ENCODE data around the gene HS3ST5.

HS3ST5 gene

DNA sequence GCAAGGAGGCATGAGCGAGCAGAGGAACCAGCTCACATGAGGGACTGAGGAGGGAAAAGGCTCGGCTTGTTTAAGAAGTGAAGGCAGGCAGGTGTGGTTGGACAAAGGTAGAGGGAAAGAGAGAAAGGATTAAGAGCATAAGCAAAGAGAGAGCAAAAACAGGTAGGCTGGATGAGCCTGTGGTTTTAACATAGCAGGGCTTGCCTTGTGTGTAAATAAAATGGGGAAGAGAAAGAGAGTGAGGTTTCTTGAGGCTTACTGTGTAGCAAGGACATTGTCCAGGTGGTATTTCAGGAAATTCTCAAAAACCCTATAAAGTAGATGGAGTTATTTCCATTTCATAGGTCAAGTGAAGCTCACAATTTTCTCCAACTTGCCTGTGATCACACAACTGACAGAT lies 278.0 kb downstream of the HS3ST5 start:
- TF ChIP-seq FOXP2 (optimal IDR thresholded peaks at IDR 0.05; ENCODE audit: borderline replicate concordance, extremely low read depth, extremely low read length, insufficient read depth) = no peak
- TF ChIP-seq POLR2AphosphoS5 (IDR thresholded peaks at IDR 0.05; ENCODE audit: low read depth, low read length) = no peak
- TF ChIP-seq REST (IDR thresholded peaks at IDR 0.05; ENCODE audit: insufficient read depth in 1 of 2, low read depth in 2 of 2, low read length in 2 of 2) = no peak
- TF ChIP-seq TAF1 (IDR thresholded peaks at IDR 0.05; ENCODE audit: borderline replicate concordance, insufficient read depth, low read length) = no peak
- no peak for TF ChIP-seq SIN3A (IDR thresholded peaks at IDR 0.05; ENCODE audit: borderline replicate concordance, insufficient read depth, low read length)

DNA sequence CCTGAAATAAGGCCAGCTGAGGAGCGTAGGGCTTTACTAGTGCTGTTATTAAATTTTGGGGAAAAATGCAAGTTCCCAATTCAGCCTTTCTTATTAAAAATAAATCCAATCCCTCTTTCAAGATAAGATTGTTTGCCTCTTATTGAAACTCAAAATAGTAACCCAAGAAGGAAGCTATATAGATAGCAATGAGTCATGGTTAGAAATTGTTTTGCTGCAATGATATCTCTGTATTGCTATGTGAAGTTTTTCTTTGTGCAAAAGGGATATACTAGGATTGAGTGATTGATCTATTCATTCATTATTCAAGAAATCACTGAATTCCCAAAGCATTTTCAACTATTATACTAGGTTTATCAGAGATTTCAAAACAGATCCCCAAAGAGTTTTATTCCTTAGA lies 278.9 kb downstream of the HS3ST5 start:
- TF ChIP-seq SIN3A (IDR thresholded peaks at IDR 0.05; ENCODE audit: borderline replicate concordance, insufficient read depth, low read length) = no peak
- TF ChIP-seq REST (IDR thresholded peaks at IDR 0.05; ENCODE audit: insufficient read depth in 1 of 2, low read depth in 2 of 2, low read length in 2 of 2) = no peak
- no peak for TF ChIP-seq POLR2AphosphoS5 (IDR thresholded peaks at IDR 0.05; ENCODE audit: low read depth, low read length)
- no peak for TF ChIP-seq FOXP2 (optimal IDR thresholded peaks at IDR 0.05; ENCODE audit: borderline replicate concordance, extremely low read depth, extremely low read length, insufficient read depth)
- no peak for TF ChIP-seq TAF1 (IDR thresholded peaks at IDR 0.05; ENCODE audit: borderline replicate concordance, insufficient read depth, low read length)

DNA sequence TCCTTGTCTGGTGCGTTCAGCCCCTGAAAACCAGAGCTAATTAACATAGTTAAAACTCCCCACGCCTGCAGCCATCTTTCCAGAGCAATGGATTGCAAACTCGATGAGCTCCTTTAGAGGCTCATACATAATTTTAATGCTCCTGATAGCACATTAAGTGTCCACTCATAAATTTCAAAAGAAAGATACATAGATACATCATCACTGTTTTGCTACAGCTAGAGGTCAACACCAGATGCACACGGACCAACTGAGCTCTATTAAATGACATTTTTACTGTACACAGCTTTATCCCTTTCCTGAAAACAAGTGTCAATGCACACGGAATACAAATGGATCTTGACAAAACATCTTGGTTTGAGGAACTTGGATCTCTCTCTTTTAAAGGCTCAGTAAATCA lies 280.6 kb downstream of the HS3ST5 start:
- TF ChIP-seq POLR2AphosphoS5 (IDR thresholded peaks at IDR 0.05; ENCODE audit: low read depth, low read length) (no peak), SIN3A (IDR thresholded peaks at IDR 0.05; ENCODE audit: borderline replicate concordance, insufficient read depth, low read length) (no peak), TAF1 (IDR thresholded peaks at IDR 0.05; ENCODE audit: borderline replicate concordance, insufficient read depth, low read length) (no peak), REST (IDR thresholded peaks at IDR 0.05; ENCODE audit: insufficient read depth in 1 of 2, low read depth in 2 of 2, low read length in 2 of 2) (no peak), FOXP2 (optimal IDR thresholded peaks at IDR 0.05; ENCODE audit: borderline replicate concordance, extremely low read depth, extremely low read length, insufficient read depth) (no peak)

DNA sequence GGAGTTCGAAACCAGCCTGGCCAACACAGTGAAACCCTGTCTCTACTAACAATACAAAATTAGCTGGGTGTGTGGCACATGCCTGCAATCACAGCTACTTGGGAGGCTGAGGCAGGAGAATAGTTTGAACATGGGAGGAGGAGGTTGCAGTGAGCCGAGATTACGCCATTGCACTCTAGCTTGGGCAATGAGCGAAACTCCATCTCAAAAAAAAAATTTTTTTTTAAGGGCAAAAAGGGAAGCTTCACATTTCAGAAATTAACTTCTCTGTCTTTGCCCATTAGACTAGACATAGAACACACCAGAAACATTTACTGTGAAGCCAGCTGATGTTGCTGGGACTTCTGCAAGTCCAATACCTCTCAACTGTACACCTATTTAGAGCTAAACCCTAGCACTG lies 281.1 kb downstream of the HS3ST5 start:
- TF ChIP-seq TAF1 (IDR thresholded peaks at IDR 0.05; ENCODE audit: borderline replicate concordance, insufficient read depth, low read length) (no peak), SIN3A (IDR thresholded peaks at IDR 0.05; ENCODE audit: borderline replicate concordance, insufficient read depth, low read length) (no peak), FOXP2 (optimal IDR thresholded peaks at IDR 0.05; ENCODE audit: borderline replicate concordance, extremely low read depth, extremely low read length, insufficient read depth) (no peak), POLR2AphosphoS5 (IDR thresholded peaks at IDR 0.05; ENCODE audit: low read depth, low read length) (no peak), REST (IDR thresholded peaks at IDR 0.05; ENCODE audit: insufficient read depth in 1 of 2, low read depth in 2 of 2, low read length in 2 of 2) (no peak)

DNA sequence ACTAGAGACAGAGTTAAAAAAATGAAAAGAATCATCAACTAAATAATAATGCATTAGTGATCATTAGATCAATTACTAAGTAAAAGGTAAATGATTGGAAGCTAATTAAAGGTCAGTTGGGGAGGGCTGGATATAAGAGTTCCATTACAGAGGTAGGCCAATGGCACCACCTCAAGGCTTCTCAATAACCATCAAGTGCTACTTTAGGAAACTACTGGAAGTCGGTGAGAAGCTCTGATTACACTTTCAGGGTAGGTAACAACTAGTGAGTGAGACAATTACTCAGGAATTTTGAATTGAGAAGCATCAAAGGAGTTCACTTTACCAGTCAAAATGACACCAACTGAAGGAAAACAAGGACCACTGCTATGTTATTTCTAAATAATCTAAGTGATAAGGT lies 281.7 kb downstream of the HS3ST5 start:
- no peak for TF ChIP-seq FOXP2 (optimal IDR thresholded peaks at IDR 0.05; ENCODE audit: borderline replicate concordance, extremely low read depth, extremely low read length, insufficient read depth)
- TF ChIP-seq POLR2AphosphoS5 (IDR thresholded peaks at IDR 0.05; ENCODE audit: low read depth, low read length) = no peak
- no peak for TF ChIP-seq SIN3A (IDR thresholded peaks at IDR 0.05; ENCODE audit: borderline replicate concordance, insufficient read depth, low read length)
- no peak for TF ChIP-seq REST (IDR thresholded peaks at IDR 0.05; ENCODE audit: insufficient read depth in 1 of 2, low read depth in 2 of 2, low read length in 2 of 2)
- no peak for TF ChIP-seq TAF1 (IDR thresholded peaks at IDR 0.05; ENCODE audit: borderline replicate concordance, insufficient read depth, low read length)

All from PFSK-1 (cell line).